ENCODE measurements around the gene TCTN3.

Gene TCTN3

GRCh38 chr10:95716866-95717265 lies 23.1 kb upstream of the TCTN3 start:
- Histone ChIP-seq H3K79me1 (ENCODE audit: low read length) (no peaks in the 10 kb centered on the region), H3K4me1 (ENCODE audit: control insufficient read depth, low read depth, low read length) (no peaks in the 10 kb centered on the region), H4K8ac (ENCODE audit: low read depth, low read length) (no peak overlapping the region), H3K4ac (ENCODE audit: low read depth, low read length) (no peak overlapping the region), H2BK120ac (ENCODE audit: low read depth, low read length) (no peak overlapping the region), H3K4me2 (ENCODE audit: low read length) (no peak overlapping the region), H3K36me3 (ENCODE audit: control insufficient read depth, insufficient read depth, low read length) (no peaks in the 10 kb centered on the region), H4K5ac (ENCODE audit: low read length) (no peak overlapping the region), H2AK5ac (ENCODE audit: low read length) (no peak overlapping the region), H3K18ac (ENCODE audit: low read length) (no peak overlapping the region), H3K79me2 (ENCODE audit: control insufficient read depth, insufficient read depth, low read length) (no peaks in the 10 kb centered on the region), H3K27ac (ENCODE audit: low read depth, low read length) (no peak overlapping the region), H3K4me3 (ENCODE audit: low read length) (no peak overlapping the region), H3K56ac (ENCODE audit: low read length) (no peak overlapping the region), H3K23ac (ENCODE audit: low read length) (no peak overlapping the region), H2BK15ac (replicated peaks; ENCODE audit: low read depth) (no peak overlapping the region), H3K9ac (ENCODE audit: low read length) (no peak overlapping the region), H3K27me3 (ENCODE audit: insufficient read depth, low read length, poor library complexity) (no peaks in the 10 kb centered on the region), H2BK5ac (ENCODE audit: low read length) (no peak overlapping the region)
- no peak for DNase-seq
- WGBS (ENCODE audit: extremely low coverage, insufficient coverage, low lambda C conversion rate): no CpG with 5 or more reads among the region's 2 CpGs

- H2BK120ac ChIP-seq (ENCODE audit: low read depth, low read length): no peak overlapping the region
- no peak for DNase-seq
- H3K27ac ChIP-seq (ENCODE audit: low read depth, low read length): no peak overlapping the region
Measured at GRCh38 chr10:95716466-95716865, 22.7 kb upstream of the TCTN3 start.

GRCh38 chr10:95711492-95711891 lies 17.8 kb upstream of the TCTN3 start:
- H2AK5ac ChIP-seq (ENCODE audit: low read length): no peak overlapping the region
- no peak overlapping the region for H3K4ac ChIP-seq (ENCODE audit: low read depth, low read length)
- no peak overlapping the region for H3K23ac ChIP-seq (ENCODE audit: low read length)
- no peaks in the 10 kb centered on the region for H3K79me2 ChIP-seq (ENCODE audit: control insufficient read depth, insufficient read depth, low read length)
- H3K79me1 ChIP-seq (ENCODE audit: low read length): no peaks in the 10 kb centered on the region
- DNase-seq: no peak
- H2BK120ac ChIP-seq (ENCODE audit: low read depth, low read length): no peak overlapping the region
- H3K56ac ChIP-seq (ENCODE audit: low read length): no peak overlapping the region
- no peaks in the 10 kb centered on the region for H3K4me1 ChIP-seq (ENCODE audit: control insufficient read depth, low read depth, low read length)
- H3K18ac ChIP-seq (ENCODE audit: low read length): no peak overlapping the region
- no peak overlapping the region for H2BK5ac ChIP-seq (ENCODE audit: low read length)
- H3K9ac ChIP-seq (ENCODE audit: low read length): no peak overlapping the region
- no peak overlapping the region for H4K8ac ChIP-seq (ENCODE audit: low read depth, low read length)
- no peak overlapping the region for H3K27ac ChIP-seq (ENCODE audit: low read depth, low read length)
- H4K5ac ChIP-seq (ENCODE audit: low read length): no peak overlapping the region
- no peak overlapping the region for H3K4me3 ChIP-seq (ENCODE audit: low read length)
- no peaks in the 10 kb centered on the region for H3K36me3 ChIP-seq (ENCODE audit: control insufficient read depth, insufficient read depth, low read length)
- H3K27me3 ChIP-seq (ENCODE audit: insufficient read depth, low read length, poor library complexity): no peaks in the 10 kb centered on the region
- H2BK15ac ChIP-seq (replicated peaks; ENCODE audit: low read depth): no peak overlapping the region
- H3K4me2 ChIP-seq (ENCODE audit: low read length): no peak overlapping the region
- WGBS (ENCODE audit: extremely low coverage, insufficient coverage, low lambda C conversion rate): no CpG with 5 or more reads among the region's 4 CpGs

More at GRCh38 chr10:95716466-95716865, 22.7 kb upstream of the TCTN3 start:
- WGBS (ENCODE audit: extremely low coverage, insufficient coverage, low lambda C conversion rate): no CpG with 5 or more reads among the region's 3 CpGs
- peak overlapping the region; percentile 15 for H3K56ac ChIP-seq (ENCODE audit: low read length)
- no peak overlapping the region for H2BK15ac ChIP-seq (replicated peaks; ENCODE audit: low read depth)
- no peak overlapping the region for H4K5ac ChIP-seq (ENCODE audit: low read length)
- no peaks in the 10 kb centered on the region for H3K27me3 ChIP-seq (ENCODE audit: insufficient read depth, low read length, poor library complexity)
- H3K23ac ChIP-seq (ENCODE audit: low read length): no peak overlapping the region
- no peak overlapping the region for H2BK5ac ChIP-seq (ENCODE audit: low read length)
- H3K4me1 ChIP-seq (ENCODE audit: control insufficient read depth, low read depth, low read length): no peaks in the 10 kb centered on the region
- no peak overlapping the region for H4K8ac ChIP-seq (ENCODE audit: low read depth, low read length)
- H3K18ac ChIP-seq (ENCODE audit: low read length): no peak overlapping the region
- H3K4me2 ChIP-seq (ENCODE audit: low read length): no peak overlapping the region
- no peaks in the 10 kb centered on the region for H3K79me1 ChIP-seq (ENCODE audit: low read length)
- no peak overlapping the region for H3K4ac ChIP-seq (ENCODE audit: low read depth, low read length)
- no peaks in the 10 kb centered on the region for H3K79me2 ChIP-seq (ENCODE audit: control insufficient read depth, insufficient read depth, low read length)
- H3K4me3 ChIP-seq (ENCODE audit: low read length): no peak overlapping the region
- H2AK5ac ChIP-seq (ENCODE audit: low read length): no peak overlapping the region
- no peaks in the 10 kb centered on the region for H3K36me3 ChIP-seq (ENCODE audit: control insufficient read depth, insufficient read depth, low read length)
- H3K9ac ChIP-seq (ENCODE audit: low read length): no peak overlapping the region

- Histone ChIP-seq H3K23ac (ENCODE audit: low read length) (no peak overlapping the region), H3K4me2 (ENCODE audit: low read length) (no peak overlapping the region), H2BK120ac (ENCODE audit: low read depth, low read length) (no peak overlapping the region), H4K5ac (ENCODE audit: low read length) (no peak overlapping the region), H4K8ac (ENCODE audit: low read depth, low read length) (no peak overlapping the region), H3K56ac (ENCODE audit: low read length) (no peak overlapping the region), H3K9ac (ENCODE audit: low read length) (no peak overlapping the region), H2BK5ac (ENCODE audit: low read length) (no peak overlapping the region), H3K79me2 (ENCODE audit: control insufficient read depth, insufficient read depth, low read length) (no peaks in the 10 kb centered on the region), H2BK15ac (replicated peaks; ENCODE audit: low read depth) (no peak overlapping the region), H3K4ac (ENCODE audit: low read depth, low read length) (no peak overlapping the region), H3K27me3 (ENCODE audit: insufficient read depth, low read length, poor library complexity) (no peaks in the 10 kb centered on the region), H3K18ac (ENCODE audit: low read length) (no peak overlapping the region), H3K4me1 (ENCODE audit: control insufficient read depth, low read depth, low read length) (no peaks in the 10 kb centered on the region), H2AK5ac (ENCODE audit: low read length) (no peak overlapping the region), H3K36me3 (ENCODE audit: control insufficient read depth, insufficient read depth, low read length) (no peaks in the 10 kb centered on the region), H3K4me3 (ENCODE audit: low read length) (no peak overlapping the region), H3K27ac (ENCODE audit: low read depth, low read length) (no peak overlapping the region), H3K79me1 (ENCODE audit: low read length) (no peaks in the 10 kb centered on the region)
- no CpG with 5 or more reads among the region's 7 CpGs for WGBS (ENCODE audit: extremely low coverage, insufficient coverage, low lambda C conversion rate)
- no peak for DNase-seq
Measured at GRCh38 chr10:95706990-95707389, 13.3 kb upstream of the TCTN3 start.

- Histone ChIP-seq H3K56ac (ENCODE audit: low read length) (no peak overlapping the region), H3K36me3 (ENCODE audit: control insufficient read depth, insufficient read depth, low read length) (no peaks in the 10 kb centered on the region), H2AK5ac (ENCODE audit: low read length) (no peak overlapping the region), H3K27ac (ENCODE audit: low read depth, low read length) (no peak overlapping the region), H3K4me3 (ENCODE audit: low read length) (no peak overlapping the region), H4K8ac (ENCODE audit: low read depth, low read length) (no peak overlapping the region), H4K5ac (ENCODE audit: low read length) (no peak overlapping the region), H2BK120ac (ENCODE audit: low read depth, low read length) (no peak overlapping the region), H3K4ac (ENCODE audit: low read depth, low read length) (no peak overlapping the region), H2BK5ac (ENCODE audit: low read length) (no peak overlapping the region), H3K23ac (ENCODE audit: low read length) (no peak overlapping the region), H3K79me2 (ENCODE audit: control insufficient read depth, insufficient read depth, low read length) (no peaks in the 10 kb centered on the region), H3K27me3 (ENCODE audit: insufficient read depth, low read length, poor library complexity) (no peaks in the 10 kb centered on the region), H3K9ac (ENCODE audit: low read length) (no peak overlapping the region), H2BK15ac (replicated peaks; ENCODE audit: low read depth) (no peak overlapping the region), H3K18ac (ENCODE audit: low read length) (no peak overlapping the region), H3K4me2 (ENCODE audit: low read length) (no peak overlapping the region), H3K4me1 (ENCODE audit: control insufficient read depth, low read depth, low read length) (no peaks in the 10 kb centered on the region), H3K79me1 (ENCODE audit: low read length) (no peaks in the 10 kb centered on the region)
- DNase-seq: no peak
- whole genome bisulfite sequencing (ENCODE audit: extremely low coverage, insufficient coverage, low lambda C conversion rate): no CpG with 5 or more reads among the region's 6 CpGs
Measured at GRCh38 chr10:95706573-95706972, 12.8 kb upstream of the TCTN3 start.

- Histone ChIP-seq H2BK5ac (ENCODE audit: low read length) (no peak overlapping the region), H2BK120ac (ENCODE audit: low read depth, low read length) (no peak overlapping the region), H4K5ac (ENCODE audit: low read length) (no peak overlapping the region), H3K56ac (ENCODE audit: low read length) (no peak overlapping the region), H3K9ac (ENCODE audit: low read length) (no peak overlapping the region), H3K36me3 (ENCODE audit: control insufficient read depth, insufficient read depth, low read length) (no peaks in the 10 kb centered on the region), H3K18ac (ENCODE audit: low read length) (no peak overlapping the region), H3K23ac (ENCODE audit: low read length) (no peak overlapping the region), H3K4me1 (ENCODE audit: control insufficient read depth, low read depth, low read length) (no peaks in the 10 kb centered on the region), H3K27me3 (ENCODE audit: insufficient read depth, low read length, poor library complexity) (no peaks in the 10 kb centered on the region), H3K27ac (ENCODE audit: low read depth, low read length) (no peak overlapping the region), H2BK15ac (replicated peaks; ENCODE audit: low read depth) (no peak overlapping the region), H3K4me2 (ENCODE audit: low read length) (no peak overlapping the region), H3K79me2 (ENCODE audit: control insufficient read depth, insufficient read depth, low read length) (peaks cover 1% of the 10 kb centered on the region), H2AK5ac (ENCODE audit: low read length) (no peak overlapping the region), H4K8ac (ENCODE audit: low read depth, low read length) (no peak overlapping the region), H3K79me1 (ENCODE audit: low read length) (peaks cover 2% of the 10 kb centered on the region), H3K4me3 (ENCODE audit: low read length) (no peak overlapping the region), H3K4ac (ENCODE audit: low read depth, low read length) (no peak overlapping the region)
- no CpG with 5 or more reads among the region's 2 CpGs for WGBS (ENCODE audit: extremely low coverage, insufficient coverage, low lambda C conversion rate)
- peak; percentile 2 for DNase-seq
Measured at GRCh38 chr10:95698415-95698814, 4.7 kb upstream of the TCTN3 start.
